ENCODE data around the gene REV3L.
"Not testable (repeated sequence)": the region's sequence is repeated elsewhere in the genome, so short reads cannot be mapped to it uniquely, and the experiment has no call there.

DNA sequence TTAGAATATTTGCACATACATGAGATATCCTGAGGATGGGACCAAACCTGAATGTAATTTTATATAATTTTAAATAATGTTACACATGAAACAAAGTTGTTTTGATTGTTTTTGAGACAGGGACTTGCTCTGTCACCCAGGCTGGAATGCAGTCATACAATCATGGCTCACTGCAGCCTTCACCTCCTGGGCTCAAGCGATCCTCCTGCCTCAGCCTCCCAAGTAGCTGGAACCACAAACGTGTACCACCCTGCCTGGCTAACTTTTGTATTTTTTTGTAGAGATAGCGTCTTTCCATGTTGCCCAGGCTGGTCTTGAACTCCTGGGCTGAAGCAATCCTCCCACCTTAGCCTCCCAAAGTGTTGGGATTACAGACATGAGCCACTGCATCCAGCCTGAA lies 7.0 kb downstream of the REV3L start:
- TF ChIP-seq, protein P1, sequence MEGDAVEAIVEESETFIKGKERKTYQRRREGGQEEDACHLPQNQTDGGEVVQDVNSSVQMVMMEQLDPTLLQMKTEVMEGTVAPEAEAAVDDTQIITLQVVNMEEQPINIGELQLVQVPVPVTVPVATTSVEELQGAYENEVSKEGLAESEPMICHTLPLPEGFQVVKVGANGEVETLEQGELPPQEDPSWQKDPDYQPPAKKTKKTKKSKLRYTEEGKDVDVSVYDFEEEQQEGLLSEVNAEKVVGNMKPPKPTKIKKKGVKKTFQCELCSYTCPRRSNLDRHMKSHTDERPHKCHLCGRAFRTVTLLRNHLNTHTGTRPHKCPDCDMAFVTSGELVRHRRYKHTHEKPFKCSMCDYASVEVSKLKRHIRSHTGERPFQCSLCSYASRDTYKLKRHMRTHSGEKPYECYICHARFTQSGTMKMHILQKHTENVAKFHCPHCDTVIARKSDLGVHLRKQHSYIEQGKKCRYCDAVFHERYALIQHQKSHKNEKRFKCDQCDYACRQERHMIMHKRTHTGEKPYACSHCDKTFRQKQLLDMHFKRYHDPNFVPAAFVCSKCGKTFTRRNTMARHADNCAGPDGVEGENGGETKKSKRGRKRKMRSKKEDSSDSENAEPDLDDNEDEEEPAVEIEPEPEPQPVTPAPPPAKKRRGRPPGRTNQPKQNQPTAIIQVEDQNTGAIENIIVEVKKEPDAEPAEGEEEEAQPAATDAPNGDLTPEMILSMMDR (IDR thresholded peaks at IDR 0.05; ENCODE audit: insufficient read depth, low read depth, low read length): not testable (repeated sequence)
- TF ChIP-seq EZH2 (IDR thresholded peaks at IDR 0.05; ENCODE audit: insufficient read depth, low read length): not testable (repeated sequence)
